Activated T-helper 17 cell treated with anti-CD3 and anti-CD28 coated beads, Interleukin-2, amount 50 U/mL, for 72 hours (primary cell): ENCODE results near the gene SLC22A6. TPM values are rescaled to one million over a fixed set of nuclear protein-coding genes. Genes with fewer than 3 reads are reported as not detected.
A peak's percentile ranks its signal among the peaks of the same experiment; 100 is the strongest.

Source experiments
- ATAC-seq: fragments of 150-1000 bp; cut with Tn5 transposase; replicated peaks from 2 replicates; pipeline ENCODE4 v1.10.0; 2021; ENCODE audit warnings: mild to moderate bottlenecking, moderate library complexity
- H3K27ac Mint-ChIP-seq: one replicate; pipeline ENCODE4 v1.8.0; 2022; ENCODE audit warnings: mixed read lengths
- H3K27me3 Mint-ChIP-seq: one replicate; pipeline ENCODE4 v1.8.0; 2022; ENCODE audit warnings: mixed read lengths
- H3K36me3 Mint-ChIP-seq: one replicate; pipeline ENCODE4 v1.8.0; 2022; ENCODE audit warnings: low read depth, mild to moderate bottlenecking, mixed read lengths
- H3K4me1 Mint-ChIP-seq: one replicate; pipeline ENCODE4 v1.8.0; 2022; ENCODE audit warnings: mixed read lengths
- H3K4me3 Mint-ChIP-seq: one replicate; pipeline ENCODE4 v1.8.0; 2022; ENCODE audit warnings: mild to moderate bottlenecking, mixed read lengths
- H3K9me3 Mint-ChIP-seq: one replicate; pipeline ENCODE4 v1.8.0; 2022; ENCODE audit warnings: mixed read lengths
- total RNA-seq, 2 donors: library from RNA; stranded (reverse); gene quantifications; one replicate each; pipeline ENCODE4 v1.2.3, GENCODE V29; 2022

SLC22A6 gene, protein sequence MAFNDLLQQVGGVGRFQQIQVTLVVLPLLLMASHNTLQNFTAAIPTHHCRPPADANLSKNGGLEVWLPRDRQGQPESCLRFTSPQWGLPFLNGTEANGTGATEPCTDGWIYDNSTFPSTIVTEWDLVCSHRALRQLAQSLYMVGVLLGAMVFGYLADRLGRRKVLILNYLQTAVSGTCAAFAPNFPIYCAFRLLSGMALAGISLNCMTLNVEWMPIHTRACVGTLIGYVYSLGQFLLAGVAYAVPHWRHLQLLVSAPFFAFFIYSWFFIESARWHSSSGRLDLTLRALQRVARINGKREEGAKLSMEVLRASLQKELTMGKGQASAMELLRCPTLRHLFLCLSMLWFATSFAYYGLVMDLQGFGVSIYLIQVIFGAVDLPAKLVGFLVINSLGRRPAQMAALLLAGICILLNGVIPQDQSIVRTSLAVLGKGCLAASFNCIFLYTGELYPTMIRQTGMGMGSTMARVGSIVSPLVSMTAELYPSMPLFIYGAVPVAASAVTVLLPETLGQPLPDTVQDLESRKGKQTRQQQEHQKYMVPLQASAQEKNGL
- not detected for total RNA-seq

DNA sequence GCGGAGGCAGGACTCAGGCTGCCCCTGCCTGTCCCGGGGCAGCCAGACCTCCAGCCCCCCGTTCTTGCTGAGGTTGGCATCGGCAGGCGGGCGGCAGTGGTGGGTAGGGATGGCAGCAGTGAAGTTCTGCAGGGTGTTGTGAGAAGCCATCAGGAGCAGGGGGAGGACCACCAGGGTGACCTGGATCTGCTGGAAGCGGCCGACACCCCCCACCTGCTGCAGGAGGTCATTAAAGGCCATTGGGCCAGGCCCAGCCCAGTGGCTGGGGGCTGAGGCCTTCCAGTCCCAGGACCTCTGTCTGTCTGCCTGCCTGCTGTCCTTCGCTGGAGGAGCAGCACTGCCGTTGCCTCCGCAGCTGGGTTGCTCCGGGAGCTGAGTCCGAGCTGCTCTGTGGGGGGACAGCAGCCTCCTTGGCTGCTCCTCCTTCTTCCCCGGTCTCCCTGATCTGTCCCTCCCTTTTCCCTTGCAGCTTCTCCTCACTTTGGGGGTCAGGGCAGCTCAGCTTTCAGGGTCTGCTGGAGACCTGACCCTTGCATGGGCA lies at the start of gene SLC22A6:
Gene SLC22A6, minus strand, starts transcription at position 517 of the 541 bp plus-strand sequence. Its CDS starts 277 bp downstream, at position 240.
- Mint-ChIP-seq H3K9me3 (no peaks in the 10 kb centered on the region), H3K27ac (no peak within 1 kb of the TSS), H3K4me1 (no peaks in the 10 kb centered on the region), H3K27me3 (peaks cover 11% of the 10 kb centered on the region), H3K36me3 (no peaks in the 10 kb centered on the region), H3K4me3 (no peak within 1 kb of the TSS)
- ATAC-seq = no peak

GRCh38 chr11:63032457-63032856 lies 47.7 kb upstream of the SLC22A6 start:
- H3K9me3 Mint-ChIP-seq = no peaks in the 10 kb centered on the region
- ATAC-seq = no peak
- no peak overlapping the region for H3K4me3 Mint-ChIP-seq
- H3K4me1 Mint-ChIP-seq = peaks cover 5% of the 10 kb centered on the region
- peaks cover 31% of the 10 kb centered on the region for H3K27me3 Mint-ChIP-seq
- no peaks in the 10 kb centered on the region for H3K36me3 Mint-ChIP-seq
- no peak overlapping the region for H3K27ac Mint-ChIP-seq

- H3K4me1 Mint-ChIP-seq = no peaks in the 10 kb centered on the region
- H3K9me3 Mint-ChIP-seq = no peaks in the 10 kb centered on the region
- H3K4me3 Mint-ChIP-seq = no peak overlapping the region
- H3K36me3 Mint-ChIP-seq = no peaks in the 10 kb centered on the region
- ATAC-seq = peak; percentile 82
- H3K27me3 Mint-ChIP-seq = peaks cover 15% of the 10 kb centered on the region
- no peak overlapping the region for H3K27ac Mint-ChIP-seq
These were observed 39.3 kb upstream of the SLC22A6 start for GRCh38 chr11:63023841-63024648.

DNA sequence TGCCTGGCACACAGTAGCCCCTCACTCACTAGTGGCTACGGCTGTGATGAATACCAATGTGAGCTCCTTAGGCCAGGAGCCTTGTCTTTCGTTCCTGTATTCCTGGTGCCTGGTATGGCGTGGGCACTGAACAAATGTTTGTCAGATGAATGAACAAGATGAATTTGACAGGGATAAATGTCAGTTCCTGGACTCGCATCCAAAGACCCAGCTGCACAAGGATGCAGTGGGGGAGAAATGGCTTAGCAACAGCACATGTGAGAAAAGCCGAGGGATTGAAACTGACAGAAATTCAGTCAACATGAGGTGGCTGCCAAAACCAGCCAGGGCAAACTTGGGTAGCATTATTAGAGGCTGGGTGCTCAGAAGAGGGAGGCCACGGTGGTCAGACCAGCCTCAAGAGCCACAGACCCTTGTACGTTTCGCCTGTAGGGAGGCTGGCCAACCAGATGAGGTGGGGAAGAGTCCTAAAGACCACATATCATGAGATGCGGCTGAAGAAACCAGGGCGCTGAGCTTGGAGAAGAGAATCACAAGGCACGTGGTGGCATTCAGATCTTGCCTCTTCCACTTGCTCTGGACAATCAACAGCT lies 38.6 kb upstream of the SLC22A6 start:
- no peaks in the 10 kb centered on the region for H3K4me1 Mint-ChIP-seq
- H3K27me3 Mint-ChIP-seq = peaks cover 16% of the 10 kb centered on the region
- no peak for ATAC-seq
- H3K4me3 Mint-ChIP-seq = no peak overlapping the region
- H3K9me3 Mint-ChIP-seq = no peaks in the 10 kb centered on the region
- no peak overlapping the region for H3K27ac Mint-ChIP-seq
- H3K36me3 Mint-ChIP-seq = no peaks in the 10 kb centered on the region

GRCh38 chr11:63022441-63022840 lies 37.7 kb upstream of the SLC22A6 start:
- H3K4me3 Mint-ChIP-seq = no peak overlapping the region
- no peak for ATAC-seq
- H3K36me3 Mint-ChIP-seq = no peaks in the 10 kb centered on the region
- peaks cover 21% of the 10 kb centered on the region for H3K27me3 Mint-ChIP-seq
- no peaks in the 10 kb centered on the region for H3K9me3 Mint-ChIP-seq
- no peaks in the 10 kb centered on the region for H3K4me1 Mint-ChIP-seq
- no peak overlapping the region for H3K27ac Mint-ChIP-seq

GRCh38 chr11:63020671-63021291 lies 36.0 kb upstream of the SLC22A6 start:
- Mint-ChIP-seq H3K27ac (no peak overlapping the region), H3K36me3 (no peaks in the 10 kb centered on the region), H3K4me3 (no peak overlapping the region), H3K27me3 (peaks cover 23% of the 10 kb centered on the region), H3K9me3 (no peaks in the 10 kb centered on the region), H3K4me1 (no peaks in the 10 kb centered on the region)
- ATAC-seq = peak; percentile 32

- no peak overlapping the region for H3K27ac Mint-ChIP-seq
- ATAC-seq = no peak
- no peaks in the 10 kb centered on the region for H3K9me3 Mint-ChIP-seq
- peaks cover 28% of the 10 kb centered on the region for H3K27me3 Mint-ChIP-seq
- H3K4me3 Mint-ChIP-seq = no peak overlapping the region
- no peaks in the 10 kb centered on the region for H3K36me3 Mint-ChIP-seq
- no peaks in the 10 kb centered on the region for H3K4me1 Mint-ChIP-seq
These were observed 34.7 kb upstream of the SLC22A6 start for GRCh38 chr11:63019506-63019905.

- no peak overlapping the region for H3K4me3 Mint-ChIP-seq
- peaks cover 28% of the 10 kb centered on the region for H3K27me3 Mint-ChIP-seq
- no peaks in the 10 kb centered on the region for H3K36me3 Mint-ChIP-seq
- H3K9me3 Mint-ChIP-seq = no peaks in the 10 kb centered on the region
- H3K27ac Mint-ChIP-seq = no peak overlapping the region
- ATAC-seq = no peak
- no peaks in the 10 kb centered on the region for H3K4me1 Mint-ChIP-seq
These were observed 32.7 kb upstream of the SLC22A6 start for GRCh38 chr11:63017306-63017974.

GRCh38 chr11:63015521-63016215 lies 30.9 kb upstream of the SLC22A6 start, which contains the start of gene SLC22A8:
TSS of gene SLC22A8 (minus strand) at chr11:63015841. CDS start at chr11:63014958, 883 bp downstream.
- no peaks in the 10 kb centered on the region for H3K9me3 Mint-ChIP-seq
- no peaks in the 10 kb centered on the region for H3K4me1 Mint-ChIP-seq
- ATAC-seq = no peak
- no peak within 1 kb of the TSS for H3K4me3 Mint-ChIP-seq
- no peak within 1 kb of the TSS for H3K27ac Mint-ChIP-seq
- H3K36me3 Mint-ChIP-seq = no peaks in the 10 kb centered on the region
- H3K27me3 Mint-ChIP-seq = peaks cover 24% of the 10 kb centered on the region

GRCh38 chr11:63014408-63015055 lies 29.8 kb upstream of the SLC22A6 start:
- ATAC-seq = no peak
- Mint-ChIP-seq H3K27ac (no peak overlapping the region), H3K4me3 (no peak overlapping the region), H3K27me3 (peaks cover 24% of the 10 kb centered on the region), H3K4me1 (no peaks in the 10 kb centered on the region), H3K9me3 (no peaks in the 10 kb centered on the region), H3K36me3 (no peaks in the 10 kb centered on the region)

GRCh38 chr11:63012839-63013238 lies 28.1 kb upstream of the SLC22A6 start:
- no peaks in the 10 kb centered on the region for H3K4me1 Mint-ChIP-seq
- no peaks in the 10 kb centered on the region for H3K9me3 Mint-ChIP-seq
- no peak for ATAC-seq
- H3K36me3 Mint-ChIP-seq = no peaks in the 10 kb centered on the region
- no peak overlapping the region for H3K27ac Mint-ChIP-seq
- peaks cover 12% of the 10 kb centered on the region for H3K27me3 Mint-ChIP-seq
- H3K4me3 Mint-ChIP-seq = no peak overlapping the region

DNA sequence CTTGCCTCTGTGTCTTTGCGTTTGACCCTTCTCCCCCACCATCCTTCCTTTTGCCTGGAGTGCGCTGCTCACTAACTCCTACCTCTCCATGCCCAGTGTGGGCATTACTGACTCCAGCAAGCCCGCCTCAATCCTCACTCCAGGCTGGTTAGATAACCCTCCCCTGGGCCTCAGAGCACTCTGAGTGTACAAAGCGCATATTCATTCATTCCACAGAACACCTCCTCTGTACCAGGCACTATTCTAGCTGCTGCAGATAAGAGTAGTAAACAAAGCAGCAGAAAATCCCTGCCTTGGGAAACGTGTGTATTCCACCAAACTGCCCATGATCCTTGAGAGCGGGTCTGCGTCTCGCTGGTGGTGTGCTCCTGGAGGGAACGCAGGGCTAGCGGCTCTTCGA lies 27.7 kb upstream of the SLC22A6 start:
- no peak for ATAC-seq
- Mint-ChIP-seq H3K27ac (no peak overlapping the region), H3K9me3 (no peaks in the 10 kb centered on the region), H3K4me3 (no peak overlapping the region), H3K36me3 (no peaks in the 10 kb centered on the region), H3K27me3 (peaks cover 7% of the 10 kb centered on the region), H3K4me1 (no peaks in the 10 kb centered on the region)
